Stimulated activated CD4-positive, alpha-beta T cell treated with anti-CD3 and anti-CD28 coated beads, Interleukin-2, amount 100 ng/mL, for 4 hours (primary cell): ENCODE data around the gene MYH16.
"Not testable (repeated sequence)": the region's sequence is repeated elsewhere in the genome, so short reads cannot be mapped to it uniquely, and the experiment has no call there.

ENCODE experiments used
- DNase-seq: peaks from one replicate; pipeline ENCODE4 v3.0.0-alpha.2; 2020; ENCODE audit warnings: low read depth

The MYH16 gene

GRCh38 chr7:99305473-99306260, 33.0 kb downstream of the MYH16 start:
- DNase-seq = no peak

DNA sequence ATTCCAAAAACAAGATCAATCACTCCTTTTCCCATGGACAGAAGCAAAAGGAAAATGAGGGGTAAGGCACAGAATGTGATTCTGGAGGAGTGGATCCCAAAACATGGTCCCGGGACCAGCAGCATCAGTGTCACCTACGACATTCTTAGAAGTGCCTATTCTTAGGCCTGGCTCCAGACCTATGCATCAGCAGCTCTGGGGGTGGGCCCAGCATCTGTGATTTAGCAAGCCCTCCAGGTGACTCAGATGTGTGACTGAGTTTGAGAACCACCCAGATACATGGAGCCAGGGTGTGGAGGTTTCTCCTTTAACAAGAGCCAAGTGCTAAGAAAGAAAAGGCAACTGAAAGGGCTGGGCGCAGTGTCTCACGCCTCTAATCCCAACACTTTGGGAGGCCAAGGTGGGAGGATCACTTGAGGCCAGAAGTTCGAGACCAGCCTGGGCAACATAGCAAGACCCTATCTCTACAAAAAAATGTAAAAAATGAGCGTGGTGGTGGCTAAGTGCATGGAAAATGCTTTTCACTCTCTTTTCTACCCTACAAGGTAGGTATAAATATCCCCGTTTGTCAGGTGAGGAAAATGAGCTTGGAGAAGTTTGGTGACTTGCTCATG, 35.9 kb downstream of the MYH16 start:
- DNase-seq = no peak

DNA sequence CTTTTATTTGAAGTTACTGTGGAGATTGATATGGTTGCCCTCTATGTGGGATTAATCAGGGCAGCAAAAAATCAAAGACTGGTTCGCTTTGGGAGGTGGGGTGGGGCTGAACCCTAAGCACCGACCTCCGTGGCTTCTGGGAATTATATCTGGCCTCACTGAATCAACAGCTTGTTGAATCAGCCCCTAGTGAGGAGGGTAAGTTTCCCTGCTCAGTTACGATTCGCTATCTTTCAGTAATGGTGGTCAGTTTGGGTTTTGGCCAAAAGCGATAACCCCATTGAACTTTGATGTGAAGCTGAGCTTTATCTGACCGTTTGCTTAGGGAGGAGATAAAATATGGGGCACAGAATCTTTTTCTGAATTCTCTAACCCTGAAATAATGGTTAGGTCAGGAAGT, 36.5 kb downstream of the MYH16 start:
- no peak for DNase-seq

DNA sequence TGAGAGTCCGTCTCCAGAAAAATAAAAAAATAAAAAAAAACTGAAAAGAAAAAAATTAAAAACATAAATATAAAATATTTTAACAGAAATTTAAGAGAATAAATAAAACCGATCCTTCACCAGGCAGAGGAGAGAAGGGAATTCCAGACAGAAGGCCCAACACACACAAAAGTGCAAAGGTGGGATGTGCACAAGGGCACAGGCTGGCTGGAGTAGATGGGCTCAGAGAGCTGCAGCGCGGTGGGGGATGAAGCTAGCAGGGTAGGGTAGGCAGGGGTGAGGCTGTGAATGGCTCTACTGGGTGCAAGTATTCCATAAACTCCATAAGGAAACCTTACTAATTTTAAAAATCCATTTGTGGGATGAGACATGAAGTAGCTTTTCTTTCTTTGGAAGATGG, 37.4 kb downstream of the MYH16 start:
- DNase-seq = no peak

DNA sequence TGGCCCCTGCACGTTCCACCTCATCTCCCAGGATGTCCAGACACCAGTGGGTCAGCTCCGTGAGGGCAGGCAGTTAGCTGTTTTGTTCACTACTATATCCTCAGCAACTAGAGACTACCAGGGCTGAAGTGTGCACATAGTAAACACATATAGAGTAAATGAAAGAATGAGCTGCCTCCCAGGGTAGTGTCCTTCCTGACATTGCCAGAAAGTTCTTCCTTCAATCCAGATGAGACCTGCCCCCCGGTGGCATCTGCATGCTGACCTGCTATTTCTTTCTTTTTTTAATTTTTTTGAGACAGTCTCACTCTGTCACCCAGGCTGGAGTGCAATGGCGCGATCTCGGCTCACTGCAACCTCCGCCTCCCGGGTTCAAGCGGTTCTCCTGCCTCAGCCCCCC, 39.1 kb downstream of the MYH16 start:
- DNase-seq = no peak

- DNase-seq = peak; percentile 54
Observed at GRCh38 chr7:99312316-99313203, 39.9 kb downstream of the MYH16 start.

- DNase-seq = no peak
Observed at GRCh38 chr7:99313204-99313573, 40.5 kb downstream of the MYH16 start.

GRCh38 chr7:99314504-99314903, 41.9 kb downstream of the MYH16 start:
- no peak for DNase-seq

- no peak for DNase-seq
Observed at GRCh38 chr7:99320371-99320770, 47.7 kb downstream of the MYH16 start.

GRCh38 chr7:99322659-99323058, 50.0 kb downstream of the MYH16 start:
- not testable (repeated sequence) for DNase-seq

DNA sequence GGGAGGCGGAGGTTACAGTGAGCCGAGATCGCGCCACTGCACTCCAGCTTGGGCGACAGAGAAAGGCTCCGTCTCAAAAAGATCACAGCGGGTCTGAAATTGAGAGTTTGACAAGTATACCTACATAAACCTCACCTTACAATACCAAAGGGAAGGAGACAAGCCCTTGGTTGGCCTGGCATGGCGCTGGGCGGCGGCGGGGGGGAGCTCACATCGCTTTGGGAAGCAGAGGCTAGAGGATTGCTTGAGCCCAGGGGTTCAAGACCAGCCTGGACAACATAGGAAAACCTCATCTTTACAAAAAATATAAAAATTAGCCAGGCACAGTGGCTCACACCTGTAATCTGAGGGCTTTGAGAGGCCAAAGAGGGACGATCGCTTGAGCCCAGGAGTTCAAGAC, 51.9 kb downstream of the MYH16 start:
- no peak for DNase-seq

DNA sequence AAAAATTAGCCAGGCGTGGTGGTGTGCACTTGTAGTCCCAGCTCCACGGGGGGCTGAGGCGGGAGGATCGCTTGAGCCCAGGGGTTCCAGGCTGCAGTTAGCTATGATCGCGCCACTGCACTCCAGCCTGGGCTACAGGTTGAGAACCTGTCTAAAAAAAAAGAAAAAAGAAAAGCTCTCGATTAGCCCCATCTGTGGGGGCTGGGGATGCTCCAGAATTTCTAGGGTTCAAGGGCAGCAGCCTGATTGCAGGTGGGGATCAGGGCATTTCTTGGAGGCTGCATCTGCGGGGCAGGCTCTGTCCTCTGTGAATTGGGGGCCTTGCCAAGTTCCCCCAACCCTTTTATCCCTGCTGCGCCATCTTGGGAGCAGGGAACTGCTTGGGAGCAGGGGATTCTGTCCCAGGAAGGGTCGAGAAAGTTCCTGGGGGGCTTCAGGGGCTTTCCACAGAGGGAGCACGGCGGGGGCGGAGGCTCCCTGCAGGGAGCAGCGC, 52.4 kb downstream of the MYH16 start:
- DNase-seq = no peak

GRCh38 chr7:99325592-99326407, 53.2 kb downstream of the MYH16 start, which contains the start of gene ARPC1A:
Gene ARPC1A (plus strand): TSS chr7:99325898. CDS start chr7:99333354, 7,456 bp downstream.
- DNase-seq = peak; percentile 85

GRCh38 chr7:99326408-99326782, 53.8 kb downstream of the MYH16 start:
- DNase-seq = no peak

- not testable (repeated sequence) for DNase-seq
Observed at GRCh38 chr7:99330314-99330961, 57.8 kb downstream of the MYH16 start.

- no peak for DNase-seq
Observed at GRCh38 chr7:99331002-99331401, 58.4 kb downstream of the MYH16 start.

DNA sequence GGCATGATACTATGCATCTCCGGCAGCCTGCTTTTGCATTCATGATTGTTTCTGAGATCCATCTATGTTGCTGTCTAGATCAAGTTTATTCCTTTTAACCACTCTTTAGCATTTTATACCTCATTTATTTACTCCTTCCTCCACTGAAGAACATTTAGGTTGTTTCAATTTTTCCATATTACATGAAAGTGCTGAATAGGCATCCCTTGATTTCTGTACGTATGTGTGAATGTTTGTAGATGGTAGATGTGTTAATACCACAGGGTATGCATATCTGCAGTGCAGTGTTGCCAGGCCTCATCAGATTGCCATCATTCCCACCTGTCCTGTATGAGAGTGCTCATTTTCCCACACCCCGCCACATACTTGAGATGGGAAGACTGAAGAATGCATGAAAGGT, 67.0 kb downstream of the MYH16 start:
- DNase-seq = no peak

GRCh38 chr7:99340659-99341058, 68.0 kb downstream of the MYH16 start:
- DNase-seq = no peak

DNA sequence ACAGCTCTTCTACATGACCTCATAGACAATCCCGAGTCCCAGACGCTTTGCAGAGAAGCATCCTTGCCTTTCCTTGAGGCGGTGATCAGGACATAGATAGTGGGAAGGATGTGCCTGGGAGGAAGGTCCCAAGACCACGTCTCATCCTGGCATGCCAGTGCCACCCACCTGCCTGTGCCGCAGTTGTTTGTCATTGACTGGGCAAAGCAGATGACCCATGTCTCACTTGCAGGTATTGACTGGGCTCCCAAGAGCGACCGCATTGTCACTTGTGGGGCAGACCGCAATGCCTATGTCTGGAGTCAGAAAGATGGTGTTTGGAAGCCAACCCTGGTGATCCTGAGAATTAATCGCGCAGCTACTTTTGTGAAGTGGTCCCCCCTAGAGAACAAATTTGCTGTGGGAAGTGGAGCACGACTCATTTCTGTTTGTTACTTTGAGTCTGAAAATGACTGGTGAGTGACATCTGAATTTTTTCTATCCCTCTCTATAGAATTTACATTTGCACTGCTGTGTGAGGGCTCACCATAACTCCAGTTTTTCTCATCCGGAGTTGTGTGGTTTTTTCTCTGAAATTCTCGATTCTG, 71.5 kb downstream of the MYH16 start:
- no peak for DNase-seq

- DNase-seq = not testable (repeated sequence)
Observed at GRCh38 chr7:99350641-99351040, 78.0 kb downstream of the MYH16 start.

DNA sequence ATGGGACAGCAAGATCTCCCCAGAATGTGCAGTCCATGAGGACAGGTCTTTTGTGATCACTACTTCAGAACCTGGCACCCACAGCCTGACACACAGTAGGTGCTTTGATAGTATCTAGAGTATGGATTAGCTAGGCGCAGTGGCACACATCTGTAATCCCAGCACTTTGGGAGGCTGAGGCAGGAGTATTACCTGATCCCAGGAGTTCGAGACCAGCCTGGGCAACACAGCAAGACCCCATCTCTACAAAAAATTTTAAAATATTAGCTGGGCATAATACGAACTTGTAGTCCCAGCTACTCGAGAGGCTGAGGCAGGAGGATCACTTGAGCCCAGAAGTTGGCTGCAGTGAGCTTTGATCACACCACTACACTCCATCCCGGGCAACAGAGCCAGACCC, 79.6 kb downstream of the MYH16 start:
- DNase-seq = no peak
